ENCODE measurements around the gene ZBED6. TPM values are rescaled to one million over a fixed set of nuclear protein-coding genes. Genes with fewer than 3 reads are reported as not detected.

Gene ZBED6
- total and polyA plus RNA-seq, 9 donors, result 2.6 to 39.1 (median 30.9) TPM

DNA sequence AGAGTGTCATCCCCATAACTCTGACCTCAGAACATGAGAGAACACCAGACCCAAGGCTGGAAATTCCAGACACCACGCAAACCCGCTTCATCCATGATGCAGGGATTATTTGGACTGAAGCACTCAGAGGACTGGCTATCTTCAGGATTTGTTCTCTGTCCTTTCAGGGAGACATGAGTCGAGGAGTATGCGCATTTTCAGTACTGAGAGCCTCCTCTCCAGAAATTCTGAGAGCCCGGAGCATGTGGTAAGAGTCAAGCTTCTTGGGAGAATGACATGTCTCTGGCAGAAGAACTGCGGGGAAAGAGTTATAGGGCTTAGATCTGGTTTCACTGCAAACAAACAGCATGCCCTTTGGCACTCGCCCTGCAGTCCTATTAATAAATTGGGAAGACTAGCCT, 23.5 kb upstream of the ZBED6 start:
- no peak for TF ChIP-seq CTCF (IDR thresholded peaks at IDR 0.05)
- TF ChIP-seq POLR2A (IDR thresholded peaks at IDR 0.05), result no peak
- no peak for TF ChIP-seq EP300 (IDR thresholded peaks at IDR 0.05)
- Histone ChIP-seq H3K27me3 (no peaks in the 10 kb centered on the region), H3K9me3 (no peaks in the 10 kb centered on the region), H3K36me3 (no peaks in the 10 kb centered on the region), H3K4me1 (ENCODE audit: insufficient read depth) (no peaks in the 10 kb centered on the region), H3K4me3 (no peak overlapping the region), H3K27ac (no peak overlapping the region)
- WGBS, 3 donors, result 43 to 46% (median 44%) methylated on average over 7 of the region's 7 CpGs
- DNase-seq, result no peak
- intact Hi-C loops (cut with DNase I), result no loop called here

DNA sequence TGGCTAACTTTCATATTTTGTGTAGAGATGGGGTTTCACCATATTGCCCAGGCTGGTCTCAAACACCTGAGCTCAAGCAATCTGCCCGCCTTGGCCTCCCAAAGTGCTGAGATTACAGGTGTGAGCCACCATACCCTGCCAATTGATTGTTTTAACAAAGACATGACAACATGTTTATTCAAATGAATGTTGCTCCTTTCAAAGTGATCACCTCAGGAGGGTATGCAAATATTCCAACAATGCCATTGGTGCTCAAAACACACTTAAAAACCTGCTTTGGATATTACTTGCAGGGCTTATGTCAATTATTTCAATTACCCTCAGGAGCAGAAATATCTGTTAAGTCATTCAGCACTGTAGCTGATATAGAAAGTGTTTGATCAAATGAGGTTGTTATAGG, 22.6 kb upstream of the ZBED6 start:
- no peaks in the 10 kb centered on the region for H3K27me3 ChIP-seq

GRCh38 chr1:203776636-203777035, 18.8 kb upstream of the ZBED6 start:
- Histone ChIP-seq H3K27me3 (no peaks in the 10 kb centered on the region), H3K9me3 (no peaks in the 10 kb centered on the region), H3K36me3 (no peaks in the 10 kb centered on the region), H3K4me1 (ENCODE audit: insufficient read depth) (no peaks in the 10 kb centered on the region), H3K4me3 (no peak overlapping the region), H3K27ac (no peak overlapping the region)
- no peak for DNase-seq
- 52 to 61% (median 53%) methylated on average over 4 of the region's 4 CpGs for WGBS, 3 donors
- TF ChIP-seq POLR2A (IDR thresholded peaks at IDR 0.05) (no peak), CTCF (IDR thresholded peaks at IDR 0.05) (no peak), EP300 (IDR thresholded peaks at IDR 0.05) (no peak)
- intact Hi-C loops (cut with DNase I), result no loop called here

More for the DNA sequence above, 22.6 kb upstream of the ZBED6 start:
- DNase-seq, result no peak
- WGBS, 3 donors, result 95 to 100% (median 98%) methylated on average over 1 of the region's 1 CpG
- no peaks in the 10 kb centered on the region for H3K4me1 ChIP-seq (ENCODE audit: insufficient read depth)
- no peak overlapping the region for H3K27ac ChIP-seq
- H3K9me3 ChIP-seq, result no peaks in the 10 kb centered on the region
- no peak for TF ChIP-seq POLR2A (IDR thresholded peaks at IDR 0.05)
- no peak for TF ChIP-seq EP300 (IDR thresholded peaks at IDR 0.05)
- no peak for TF ChIP-seq CTCF (IDR thresholded peaks at IDR 0.05)
- no peaks in the 10 kb centered on the region for H3K36me3 ChIP-seq
- no peak overlapping the region for H3K4me3 ChIP-seq
- intact Hi-C loops (cut with DNase I), result no loop called here

DNA sequence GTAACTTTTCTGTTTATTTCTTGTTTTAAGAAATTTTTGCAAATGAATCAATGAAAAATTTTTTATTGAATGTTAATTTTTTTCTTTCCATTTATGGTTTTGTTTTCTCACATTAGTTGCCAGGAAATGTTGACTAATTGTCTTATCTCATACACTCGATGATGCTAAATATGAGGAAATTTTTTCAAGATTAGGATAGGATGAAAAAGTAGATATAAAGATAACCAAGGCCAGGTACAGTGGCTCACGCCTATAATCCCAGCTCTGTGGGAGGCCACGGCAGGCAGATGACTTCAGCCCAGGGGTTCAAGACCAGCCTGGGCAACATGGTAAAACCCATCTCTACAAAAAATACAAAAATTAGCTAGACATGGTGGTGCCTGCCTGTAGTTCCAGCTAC, 17.8 kb upstream of the ZBED6 start:
- no peaks in the 10 kb centered on the region for H3K27me3 ChIP-seq
- TF ChIP-seq POLR2A (IDR thresholded peaks at IDR 0.05) (no peak), CTCF (IDR thresholded peaks at IDR 0.05) (no peak), EP300 (IDR thresholded peaks at IDR 0.05) (no peak)
- no peaks in the 10 kb centered on the region for H3K36me3 ChIP-seq
- no peaks in the 10 kb centered on the region for H3K9me3 ChIP-seq
- no peaks in the 10 kb centered on the region for H3K4me1 ChIP-seq (ENCODE audit: insufficient read depth)
- intact Hi-C loops (cut with DNase I), result no loop called here
- H3K4me3 ChIP-seq, result no peak overlapping the region
- DNase-seq, result no peak
- no peak overlapping the region for H3K27ac ChIP-seq
- 60 to 78% (median 67%) methylated on average over 3 of the region's 3 CpGs for whole genome bisulfite sequencing, 3 donors

GRCh38 chr1:203778146-203778545, 17.3 kb upstream of the ZBED6 start:
- no peak for DNase-seq
- intact Hi-C loops (cut with DNase I), result no loop called here
- Histone ChIP-seq H3K27ac (no peak overlapping the region), H3K9me3 (no peaks in the 10 kb centered on the region), H3K4me1 (ENCODE audit: insufficient read depth) (no peaks in the 10 kb centered on the region), H3K4me3 (no peak overlapping the region), H3K27me3 (no peaks in the 10 kb centered on the region), H3K36me3 (no peaks in the 10 kb centered on the region)
- 66 to 73% (median 71%) methylated on average over 3 of the region's 3 CpGs for WGBS, 3 donors
- TF ChIP-seq EP300 (IDR thresholded peaks at IDR 0.05), result no peak
- no peak for TF ChIP-seq POLR2A (IDR thresholded peaks at IDR 0.05)
- TF ChIP-seq CTCF (IDR thresholded peaks at IDR 0.05), result no peak

Measured in ovary (tissue), 9 donors.